WTC11 (cell line): ENCODE data around the gene ENTHD1. TPM values are rescaled to one million over a fixed set of nuclear protein-coding genes. Genes with fewer than 3 reads are reported as not detected.

Experiments used
- ATAC-seq: fragments of 200-7000 bp; cut with Tn5 transposase; 2 replicates; pipeline ENCODE4 v1.10.0; 2021; ENCODE audit warnings: mild to moderate bottlenecking, moderate library complexity
- CTCF ChIA-PET: fragments of 300-600 bp; sonication (Branson Sonifier 250); formaldehyde crosslinking; loops from one replicate; lab custom pipeline; 2021; ENCODE audit warnings: antibody characterized with exemption; lab: Charles Lee
- POLR2A ChIA-PET: fragments of 350-600 bp; sonication (Branson Sonifier 250); formaldehyde crosslinking; loops from one replicate; lab custom pipeline; 2021; ENCODE audit warnings: antibody characterized with exemption; lab: Charles Lee
- DNase-seq: peaks from one replicate; pipeline ENCODE4 v3.0.0; 2021; ENCODE audit warnings: low spot score
- H3K27ac Mint-ChIP-seq: 2 replicates; pipeline ENCODE4 v1.8.0; 2021; ENCODE audit warnings: mixed read lengths
- H3K27me3 Mint-ChIP-seq: 2 replicates; pipeline ENCODE4 v1.8.0; 2021; ENCODE audit warnings: low read depth, mild to moderate bottlenecking, moderate library complexity, mixed read lengths
- H3K36me3 Mint-ChIP-seq: 2 replicates; pipeline ENCODE4 v1.8.0; 2021; ENCODE audit warnings: mixed read lengths
- H3K4me1 Mint-ChIP-seq: 2 replicates; pipeline ENCODE4 v1.8.0; 2022; ENCODE audit warnings: mixed read lengths
- H3K4me3 Mint-ChIP-seq: 2 replicates; pipeline ENCODE4 v1.8.0; 2021; ENCODE audit warnings: mild to moderate bottlenecking, moderate library complexity, mixed read lengths
- H3K9me3 Mint-ChIP-seq: 2 replicates; pipeline ENCODE4 v1.8.0; 2021; ENCODE audit warnings: mixed read lengths
- AR ChIP-seq: fragments of 250-450 bp; sonication (Bioruptor Pico); IDR thresholded peaks from 2 replicates; pipeline ENCODE4 v1.9.0; 2021; ENCODE audit warnings: mild to moderate bottlenecking
- ATF1 ChIP-seq: sonication (generic); formaldehyde crosslinking; IDR thresholded peaks from 2 replicates; pipeline ENCODE4 v1.8.1; 2023; ENCODE audit warnings: mild to moderate bottlenecking, moderate library complexity, missing genetic modification reagents
- ETV6 ChIP-seq: sonication (generic); formaldehyde crosslinking; IDR thresholded peaks from 2 replicates; pipeline ENCODE4 v1.8.1; 2022; ENCODE audit warnings: mild to moderate bottlenecking, missing genetic modification reagents
- FOXK1 ChIP-seq: sonication (generic); formaldehyde crosslinking; IDR thresholded peaks from 2 replicates; pipeline ENCODE4 v1.8.0; 2022; ENCODE audit warnings: mild to moderate bottlenecking, moderate library complexity, missing genetic modification reagents
- FOXP1 ChIP-seq: sonication (generic); formaldehyde crosslinking; IDR thresholded peaks from 2 replicates; pipeline ENCODE4 v1.8.0; 2022; ENCODE audit warnings: missing genetic modification reagents, mild to moderate bottlenecking, moderate library complexity, borderline replicate concordance
- GABPB1 ChIP-seq: sonication (generic); formaldehyde crosslinking; IDR thresholded peaks from 2 replicates; pipeline ENCODE4 v1.8.1; 2023; ENCODE audit warnings: mild to moderate bottlenecking, missing genetic modification reagents
- GRHL2 ChIP-seq: fragments of 250-450 bp; sonication (Bioruptor Pico); IDR thresholded peaks from 2 replicates; pipeline ENCODE4 v1.8.0; 2022; ENCODE audit warnings: mild to moderate bottlenecking, moderate library complexity; ENCODE audit not compliant: insufficient replicate concordance, severe bottlenecking
- IRF2 ChIP-seq: sonication (generic); formaldehyde crosslinking; IDR thresholded peaks from 2 replicates; pipeline ENCODE4 v1.8.0; 2022; ENCODE audit warnings: low read depth, missing genetic modification reagents, borderline replicate concordance
- JAZF1 ChIP-seq: fragments of 250-450 bp; sonication (Bioruptor Pico); IDR thresholded peaks from 2 replicates; pipeline ENCODE4 v1.9.0; 2021; ENCODE audit warnings: moderate library complexity, mild to moderate bottlenecking, inconsistent platforms
- MAX ChIP-seq: sonication (generic); formaldehyde crosslinking; IDR thresholded peaks from 2 replicates; pipeline ENCODE4 v1.8.0; 2022; ENCODE audit warnings: mild to moderate bottlenecking, missing genetic modification reagents
- MLX ChIP-seq: sonication (generic); formaldehyde crosslinking; IDR thresholded peaks from 2 replicates; pipeline ENCODE4 v1.8.1; 2023; ENCODE audit warnings: mild to moderate bottlenecking, missing genetic modification reagents, moderate library complexity
- MYBL2 ChIP-seq: sonication (generic); formaldehyde crosslinking; IDR thresholded peaks from 2 replicates; pipeline ENCODE4 v1.8.1; 2023; ENCODE audit warnings: mild to moderate bottlenecking, moderate library complexity, missing genetic modification reagents
- NFATC4 ChIP-seq: fragments of 250-450 bp; sonication (Bioruptor Pico); IDR thresholded peaks from 2 replicates; pipeline ENCODE4 v1.9.0; 2021; ENCODE audit warnings: mild to moderate bottlenecking
- NFE2L1 ChIP-seq: sonication (generic); formaldehyde crosslinking; IDR thresholded peaks from 2 replicates; pipeline ENCODE4 v1.8.1; 2023; ENCODE audit warnings: missing genetic modification reagents
- NFYB ChIP-seq: sonication (generic); formaldehyde crosslinking; conservative IDR thresholded peaks from 2 replicates; pipeline ENCODE4 v1.8.0; 2022; ENCODE audit warnings: low read depth, missing genetic modification reagents
- PRRX2 ChIP-seq: fragments of 250-450 bp; sonication (Bioruptor Pico); IDR thresholded peaks from 2 replicates; pipeline ENCODE4 v1.8.0; 2021; ENCODE audit warnings: mild to moderate bottlenecking
- RORB ChIP-seq: fragments of 250-450 bp; sonication (Bioruptor Pico); IDR thresholded peaks from 2 replicates; pipeline ENCODE4 v1.9.0; 2021; ENCODE audit warnings: mild to moderate bottlenecking
- SOX15 ChIP-seq: fragments of 250-450 bp; sonication (Bioruptor Pico); IDR thresholded peaks from 2 replicates; pipeline ENCODE4 v1.9.0; 2021; ENCODE audit warnings: mild to moderate bottlenecking
- SP1 ChIP-seq: sonication (generic); formaldehyde crosslinking; conservative IDR thresholded peaks from 2 replicates; pipeline ENCODE4 v1.8.1; 2022; ENCODE audit warnings: missing genetic modification reagents
- ZNF671 ChIP-seq: fragments of 250-450 bp; sonication (Bioruptor Pico); IDR thresholded peaks from 2 replicates; pipeline ENCODE4 v1.8.0; 2021; ENCODE audit warnings: mild to moderate bottlenecking
- total RNA-seq: library from RNA; stranded (reverse); gene quantifications from 3 replicates; pipeline ENCODE4 v1.2.3, GENCODE V29; 2021
- TF ChIP-seq, protein P1 (sequence below): sonication (generic); formaldehyde crosslinking; IDR thresholded peaks from 2 replicates; pipeline ENCODE4 v1.8.1; 2022; ENCODE audit warnings: low read depth, mild to moderate bottlenecking, moderate library complexity, missing genetic modification reagents, borderline replicate concordance
- TF ChIP-seq, protein P2 (sequence below): fragments of 250-450 bp; sonication (Bioruptor Pico); IDR thresholded peaks from 2 replicates; pipeline ENCODE4 v2.1.2; 2022; ENCODE audit warnings: mild to moderate bottlenecking, moderate library complexity
- TF ChIP-seq, protein P3 (sequence below): sonication (generic); formaldehyde crosslinking; IDR thresholded peaks from 2 replicates; pipeline ENCODE4 v1.8.1; 2023; ENCODE audit warnings: mild to moderate bottlenecking, missing genetic modification reagents
- TF ChIP-seq, protein P4 (sequence below): fragments of 250-450 bp; sonication (Bioruptor Pico); IDR thresholded peaks from 2 replicates; pipeline ENCODE4 v1.9.0; 2021; ENCODE audit warnings: mild to moderate bottlenecking, borderline replicate concordance

The ENTHD1 gene
- total RNA-seq, 1 experiment from 2014 or later, result not detected

GRCh38 chr22:39763276-39763675 is 130.3 kb downstream of the ENTHD1 start:
- DNase-seq (no peak), ATAC-seq (no peak)
- POLR2A ChIA-PET, result no interaction called here
- Mint-ChIP-seq H3K36me3 (no peaks in the 10 kb centered on the region), H3K4me1 (no peaks in the 10 kb centered on the region), H3K27ac (no peak overlapping the region), H3K4me3 (no peak overlapping the region), H3K27me3 (no peaks in the 10 kb centered on the region; the same call in 1 of the 2 replicates), H3K9me3 (no peaks in the 10 kb centered on the region)
- CTCF ChIA-PET, result interaction anchor here (1.1 to 1.2 kb wide), 2 partner anchors 69 to 273 kb away, joined by 3 to 4 read pairs; no protein-coding TSS in a partner anchor
- no peak for TF ChIP-seq SOX15 (CRISPR knock-in tag)
- TF ChIP-seq GABPB1, result no peak
- TF ChIP-seq, protein P1, sequence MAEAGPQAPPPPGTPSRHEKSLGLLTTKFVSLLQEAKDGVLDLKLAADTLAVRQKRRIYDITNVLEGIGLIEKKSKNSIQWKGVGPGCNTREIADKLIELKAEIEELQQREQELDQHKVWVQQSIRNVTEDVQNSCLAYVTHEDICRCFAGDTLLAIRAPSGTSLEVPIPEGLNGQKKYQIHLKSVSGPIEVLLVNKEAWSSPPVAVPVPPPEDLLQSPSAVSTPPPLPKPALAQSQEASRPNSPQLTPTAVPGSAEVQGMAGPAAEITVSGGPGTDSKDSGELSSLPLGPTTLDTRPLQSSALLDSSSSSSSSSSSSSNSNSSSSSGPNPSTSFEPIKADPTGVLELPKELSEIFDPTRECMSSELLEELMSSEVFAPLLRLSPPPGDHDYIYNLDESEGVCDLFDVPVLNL (CRISPR knock-in tag), result no peak
- no peak for TF ChIP-seq FOXP1 (CRISPR knock-in tag)
- TF ChIP-seq NFYB (CRISPR knock-in tag), result no peak
- TF ChIP-seq ETV6, result no peak
- TF ChIP-seq IRF2 (CRISPR knock-in tag), result no peak
- TF ChIP-seq FOXK1 (CRISPR knock-in tag), result no peak
- no peak for TF ChIP-seq PRRX2 (CRISPR knock-in tag)
- TF ChIP-seq JAZF1 (CRISPR knock-in tag), result no peak
- no peak for TF ChIP-seq GRHL2 (CRISPR knock-in tag)
- TF ChIP-seq RORB (CRISPR knock-in tag), result no peak
- TF ChIP-seq MAX (CRISPR knock-in tag), result no peak
- TF ChIP-seq NFE2L1, result no peak
- no peak for TF ChIP-seq MYBL2
- TF ChIP-seq SP1 (CRISPR knock-in tag), result no peak
- TF ChIP-seq ATF1 (CRISPR knock-in tag), result no peak
- TF ChIP-seq, protein P2, sequence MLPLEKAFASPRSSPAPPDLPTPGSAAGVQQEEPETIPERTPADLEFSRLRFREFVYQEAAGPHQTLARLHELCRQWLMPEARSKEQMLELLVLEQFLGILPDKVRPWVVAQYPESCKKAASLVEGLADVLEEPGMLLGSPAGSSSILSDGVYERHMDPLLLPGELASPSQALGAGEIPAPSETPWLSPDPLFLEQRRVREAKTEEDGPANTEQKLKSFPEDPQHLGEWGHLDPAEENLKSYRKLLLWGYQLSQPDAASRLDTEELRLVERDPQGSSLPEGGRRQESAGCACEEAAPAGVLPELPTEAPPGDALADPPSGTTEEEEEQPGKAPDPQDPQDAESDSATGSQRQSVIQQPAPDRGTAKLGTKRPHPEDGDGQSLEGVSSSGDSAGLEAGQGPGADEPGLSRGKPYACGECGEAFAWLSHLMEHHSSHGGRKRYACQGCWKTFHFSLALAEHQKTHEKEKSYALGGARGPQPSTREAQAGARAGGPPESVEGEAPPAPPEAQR (CRISPR knock-in tag), result no peak

DNA sequence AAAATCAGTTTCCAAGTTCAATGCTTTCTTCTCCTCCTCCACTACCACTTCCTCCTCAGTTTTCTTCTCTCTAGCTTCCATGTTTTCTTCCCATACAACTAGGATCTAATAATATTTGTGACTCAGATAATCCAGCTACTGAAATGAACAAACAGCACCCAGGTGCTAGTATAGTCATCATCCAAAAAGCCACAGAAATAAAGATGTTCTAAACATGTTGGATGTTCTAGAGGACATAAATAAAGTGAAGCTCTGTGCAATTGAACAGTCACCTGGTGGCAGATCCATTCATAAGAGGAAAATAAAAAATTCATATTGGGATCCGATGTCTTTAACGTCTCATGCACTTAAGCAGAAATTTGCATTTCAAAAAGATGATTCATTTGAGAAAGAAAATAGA is 142.8 kb downstream of the ENTHD1 start:
- no peaks in the 10 kb centered on the region for H3K36me3 Mint-ChIP-seq
- H3K4me1 Mint-ChIP-seq, result no peaks in the 10 kb centered on the region
- no peaks in the 10 kb centered on the region; the same call in 1 of the 2 replicates for H3K27me3 Mint-ChIP-seq
- no peaks in the 10 kb centered on the region for H3K9me3 Mint-ChIP-seq
- no peak for DNase-seq
- no peak overlapping the region for H3K27ac Mint-ChIP-seq
- ATAC-seq, result no peak
- POLR2A ChIA-PET, result no interaction called here
- H3K4me3 Mint-ChIP-seq, result no peak overlapping the region
- CTCF ChIA-PET, result interaction anchor here (1.1 kb wide), 1 partner anchor 8 kb away, joined by 3 read pairs; no protein-coding TSS in a partner anchor
- TF ChIP-seq MLX (CRISPR knock-in tag) (no peak), MAX (CRISPR knock-in tag) (no peak), ZNF671 (no peak), ATF1 (CRISPR knock-in tag) (no peak), AR (CRISPR knock-in tag) (no peak), RORB (CRISPR knock-in tag) (no peak), JAZF1 (CRISPR knock-in tag) (no peak), PRRX2 (CRISPR knock-in tag) (no peak), NFATC4 (no peak)
- TF ChIP-seq, protein P3, sequence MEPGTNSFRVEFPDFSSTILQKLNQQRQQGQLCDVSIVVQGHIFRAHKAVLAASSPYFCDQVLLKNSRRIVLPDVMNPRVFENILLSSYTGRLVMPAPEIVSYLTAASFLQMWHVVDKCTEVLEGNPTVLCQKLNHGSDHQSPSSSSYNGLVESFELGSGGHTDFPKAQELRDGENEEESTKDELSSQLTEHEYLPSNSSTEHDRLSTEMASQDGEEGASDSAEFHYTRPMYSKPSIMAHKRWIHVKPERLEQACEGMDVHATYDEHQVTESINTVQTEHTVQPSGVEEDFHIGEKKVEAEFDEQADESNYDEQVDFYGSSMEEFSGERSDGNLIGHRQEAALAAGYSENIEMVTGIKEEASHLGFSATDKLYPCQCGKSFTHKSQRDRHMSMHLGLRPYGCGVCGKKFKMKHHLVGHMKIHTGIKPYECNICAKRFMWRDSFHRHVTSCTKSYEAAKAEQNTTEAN (CRISPR knock-in tag), result no peak
- TF ChIP-seq, protein P4, sequence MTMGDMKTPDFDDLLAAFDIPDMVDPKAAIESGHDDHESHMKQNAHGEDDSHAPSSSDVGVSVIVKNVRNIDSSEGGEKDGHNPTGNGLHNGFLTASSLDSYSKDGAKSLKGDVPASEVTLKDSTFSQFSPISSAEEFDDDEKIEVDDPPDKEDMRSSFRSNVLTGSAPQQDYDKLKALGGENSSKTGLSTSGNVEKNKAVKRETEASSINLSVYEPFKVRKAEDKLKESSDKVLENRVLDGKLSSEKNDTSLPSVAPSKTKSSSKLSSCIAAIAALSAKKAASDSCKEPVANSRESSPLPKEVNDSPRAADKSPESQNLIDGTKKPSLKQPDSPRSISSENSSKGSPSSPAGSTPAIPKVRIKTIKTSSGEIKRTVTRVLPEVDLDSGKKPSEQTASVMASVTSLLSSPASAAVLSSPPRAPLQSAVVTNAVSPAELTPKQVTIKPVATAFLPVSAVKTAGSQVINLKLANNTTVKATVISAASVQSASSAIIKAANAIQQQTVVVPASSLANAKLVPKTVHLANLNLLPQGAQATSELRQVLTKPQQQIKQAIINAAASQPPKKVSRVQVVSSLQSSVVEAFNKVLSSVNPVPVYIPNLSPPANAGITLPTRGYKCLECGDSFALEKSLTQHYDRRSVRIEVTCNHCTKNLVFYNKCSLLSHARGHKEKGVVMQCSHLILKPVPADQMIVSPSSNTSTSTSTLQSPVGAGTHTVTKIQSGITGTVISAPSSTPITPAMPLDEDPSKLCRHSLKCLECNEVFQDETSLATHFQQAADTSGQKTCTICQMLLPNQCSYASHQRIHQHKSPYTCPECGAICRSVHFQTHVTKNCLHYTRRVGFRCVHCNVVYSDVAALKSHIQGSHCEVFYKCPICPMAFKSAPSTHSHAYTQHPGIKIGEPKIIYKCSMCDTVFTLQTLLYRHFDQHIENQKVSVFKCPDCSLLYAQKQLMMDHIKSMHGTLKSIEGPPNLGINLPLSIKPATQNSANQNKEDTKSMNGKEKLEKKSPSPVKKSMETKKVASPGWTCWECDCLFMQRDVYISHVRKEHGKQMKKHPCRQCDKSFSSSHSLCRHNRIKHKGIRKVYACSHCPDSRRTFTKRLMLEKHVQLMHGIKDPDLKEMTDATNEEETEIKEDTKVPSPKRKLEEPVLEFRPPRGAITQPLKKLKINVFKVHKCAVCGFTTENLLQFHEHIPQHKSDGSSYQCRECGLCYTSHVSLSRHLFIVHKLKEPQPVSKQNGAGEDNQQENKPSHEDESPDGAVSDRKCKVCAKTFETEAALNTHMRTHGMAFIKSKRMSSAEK (CRISPR knock-in tag), result no peak
